HAP-1 (cell line): ENCODE measurements around the gene GOLGA8S.
"Not testable (repeated sequence)": the region's sequence is repeated elsewhere in the genome, so short reads cannot be mapped to it uniquely, and the experiment has no call there.

Experiments used
- DNase-seq, 2 experiments: peaks; one replicate each; pipeline ENCODE4 v3.0.0-alpha.2; 2016 to 2020; ENCODE audit warnings: low spot score in 2 of 2
- H3K27me3 ChIP-seq: fragments of 250-450 bp; sonication (Bioruptor Pico); 2 replicates; pipeline ENCODE4 v1.5.1; 2020; ENCODE audit warnings: low read depth, mild to moderate bottlenecking, moderate library complexity
- H3K36me3 ChIP-seq: fragments of 250-450 bp; sonication (Bioruptor Pico); replicated peaks from 2 replicates; pipeline ENCODE4 v1.5.1; 2020; ENCODE audit warnings: mild to moderate bottlenecking
- H3K4me1 ChIP-seq: fragments of 250-450 bp; sonication (Bioruptor Pico); 2 replicates; pipeline ENCODE4 v1.5.1; 2020; ENCODE audit warnings: mild to moderate bottlenecking
- H3K4me3 ChIP-seq: fragments of 250-450 bp; sonication (Bioruptor Pico); 2 replicates; pipeline ENCODE4 v1.5.1; 2020; ENCODE audit warnings: mild to moderate bottlenecking, moderate library complexity
- H3K9me3 ChIP-seq: fragments of 250-450 bp; sonication (Bioruptor Pico); 2 replicates; pipeline ENCODE4 v1.5.1; 2020; ENCODE audit warnings: mild to moderate bottlenecking, moderate library complexity
- in situ Hi-C: fragments of 300-500 bp; cut with MboI; formaldehyde crosslinking; loops from 3 replicates; pipeline ENCODE4 v1.14.3; 2020; ENCODE audit warnings: low sequenced_read_pairs, inconsistent platforms, mixed read lengths

Gene GOLGA8S

DNA sequence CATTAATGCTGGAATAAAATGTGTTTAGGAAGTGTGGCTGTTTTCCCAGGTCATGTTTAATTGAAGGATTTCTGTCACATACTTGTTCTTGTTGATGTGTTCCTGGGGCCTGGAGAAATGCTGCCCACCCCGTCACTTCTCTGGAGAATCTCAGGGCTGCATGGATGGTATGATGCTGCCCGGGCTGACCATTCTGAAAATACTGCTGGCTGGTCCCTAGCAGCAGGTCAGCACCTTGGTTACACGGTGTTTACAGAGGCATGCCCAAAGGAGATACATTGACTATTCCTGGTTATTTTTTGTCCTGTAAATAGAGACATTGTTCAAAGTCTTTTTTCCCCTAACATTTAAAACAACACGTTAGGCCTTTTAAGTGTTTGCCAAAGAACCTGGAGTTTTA lies 26.2 kb downstream of the GOLGA8S start:
- in situ Hi-C loops, H3K27me3 ChIP-seq, H3K4me3 ChIP-seq: not testable (repeated sequence)

GRCh38 chr15:23381192-23381591 lies 26.6 kb downstream of the GOLGA8S start:
- DNase-seq, H3K4me1 ChIP-seq, in situ Hi-C loops, H3K27me3 ChIP-seq, H3K36me3 ChIP-seq, H3K4me3 ChIP-seq, H3K9me3 ChIP-seq: not testable (repeated sequence)

More for the DNA sequence above, 26.2 kb downstream of the GOLGA8S start:
- not testable (repeated sequence) for H3K4me1 ChIP-seq, H3K36me3 ChIP-seq, H3K9me3 ChIP-seq, DNase-seq

DNA sequence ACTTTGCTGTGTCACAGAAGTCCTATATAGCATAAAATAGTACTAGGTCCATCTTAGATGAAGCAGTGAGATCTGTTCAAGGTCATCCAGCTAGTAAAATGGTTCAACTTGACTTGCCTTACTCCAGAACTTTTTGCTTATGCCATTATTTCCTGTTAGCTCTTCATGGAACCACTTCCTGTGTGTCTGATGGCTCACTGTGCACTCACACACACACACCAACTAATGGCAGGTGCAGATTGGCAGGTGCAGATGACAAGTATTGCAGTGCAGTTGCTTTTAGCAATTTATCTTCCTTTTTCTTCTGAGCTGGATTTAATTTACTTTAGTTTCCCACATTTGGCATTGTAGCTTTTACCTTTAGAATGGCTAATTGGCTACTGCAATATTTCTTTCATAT lies 29.8 kb downstream of the GOLGA8S start:
- in situ Hi-C loops, result no loop called here

GRCh38 chr15:23385886-23386430 lies 31.4 kb downstream of the GOLGA8S start:
- no peaks in the 10 kb centered on the region for H3K27me3 ChIP-seq
- no peaks in the 10 kb centered on the region for H3K36me3 ChIP-seq
- H3K4me3 ChIP-seq, result no peak overlapping the region
- no peak for DNase-seq
- in situ Hi-C loops, result no loop called here
- H3K4me1 ChIP-seq, result no peaks in the 10 kb centered on the region
- H3K9me3 ChIP-seq, result no peaks in the 10 kb centered on the region

More for the DNA sequence above, 29.8 kb downstream of the GOLGA8S start:
- no peaks in the 10 kb centered on the region for H3K36me3 ChIP-seq
- H3K9me3 ChIP-seq, result no peaks in the 10 kb centered on the region
- no peak for DNase-seq
- no peaks in the 10 kb centered on the region for H3K4me1 ChIP-seq
- H3K27me3 ChIP-seq, result no peaks in the 10 kb centered on the region
- no peak overlapping the region for H3K4me3 ChIP-seq

DNA sequence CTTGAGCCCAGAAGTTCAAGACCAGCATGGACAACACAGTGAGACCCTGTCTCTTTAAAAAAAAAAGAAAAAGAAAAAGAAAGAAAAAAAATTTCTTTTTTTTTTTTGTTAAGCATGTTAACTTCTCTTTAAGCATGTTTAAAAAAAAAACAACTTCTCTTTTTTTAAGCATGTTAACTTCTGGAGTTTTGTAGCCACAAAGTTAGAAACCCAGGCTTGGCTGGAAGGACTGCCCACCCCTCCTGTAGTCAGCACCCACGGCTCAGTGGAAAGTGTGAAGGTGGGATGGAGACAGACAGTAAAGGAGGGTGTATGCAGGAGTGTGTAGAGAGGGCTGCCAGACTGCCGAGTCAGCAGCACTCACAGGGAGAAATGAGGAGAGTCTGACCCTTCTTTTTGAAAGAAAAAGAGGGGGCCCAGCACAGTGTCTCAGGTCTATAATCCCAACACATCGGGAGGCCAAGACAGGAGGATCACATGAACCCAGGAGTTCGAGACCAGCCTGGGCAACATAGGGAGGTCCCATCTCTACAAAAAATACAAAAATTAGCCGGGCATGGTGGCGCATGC lies 33.2 kb downstream of the GOLGA8S start:
- no peak for DNase-seq
- Histone ChIP-seq H3K4me3 (no peak overlapping the region), H3K36me3 (no peaks in the 10 kb centered on the region), H3K4me1 (no peaks in the 10 kb centered on the region), H3K9me3 (no peaks in the 10 kb centered on the region), H3K27me3 (no peaks in the 10 kb centered on the region)
- in situ Hi-C loops, result no loop called here

- Histone ChIP-seq H3K36me3 (no peaks in the 10 kb centered on the region), H3K4me1 (no peaks in the 10 kb centered on the region), H3K27me3 (no peaks in the 10 kb centered on the region), H3K4me3 (no peak overlapping the region), H3K9me3 (no peaks in the 10 kb centered on the region)
- in situ Hi-C loops, result no loop called here
- DNase-seq, result no peak
These were observed 40.6 kb downstream of the GOLGA8S start for GRCh38 chr15:23395030-23395692.

DNA sequence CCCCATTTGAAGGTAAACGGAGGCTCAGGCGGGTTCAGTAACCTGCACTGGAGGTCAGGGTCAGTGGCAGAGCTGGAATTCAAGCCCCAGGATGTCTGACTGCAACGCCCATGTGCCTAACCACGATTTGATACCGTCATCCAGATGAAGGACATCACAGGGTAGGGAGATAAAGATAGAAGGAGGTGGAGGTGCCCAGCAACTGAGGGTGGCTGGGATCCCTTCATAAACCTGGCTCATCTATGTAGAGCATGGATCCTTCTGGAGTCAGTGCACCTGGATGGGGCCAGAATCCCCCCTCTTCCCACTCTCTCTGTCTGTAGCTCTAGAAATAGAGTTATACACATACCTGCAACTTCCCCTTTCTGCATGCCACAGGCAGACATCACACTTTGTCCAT lies 41.3 kb downstream of the GOLGA8S start:
- H3K9me3 ChIP-seq, result no peaks in the 10 kb centered on the region
- H3K4me3 ChIP-seq, result no peak overlapping the region
- H3K4me1 ChIP-seq, result no peaks in the 10 kb centered on the region
- no peaks in the 10 kb centered on the region for H3K27me3 ChIP-seq
- DNase-seq, result no peak
- no peaks in the 10 kb centered on the region for H3K36me3 ChIP-seq
- in situ Hi-C loops, result no loop called here

DNA sequence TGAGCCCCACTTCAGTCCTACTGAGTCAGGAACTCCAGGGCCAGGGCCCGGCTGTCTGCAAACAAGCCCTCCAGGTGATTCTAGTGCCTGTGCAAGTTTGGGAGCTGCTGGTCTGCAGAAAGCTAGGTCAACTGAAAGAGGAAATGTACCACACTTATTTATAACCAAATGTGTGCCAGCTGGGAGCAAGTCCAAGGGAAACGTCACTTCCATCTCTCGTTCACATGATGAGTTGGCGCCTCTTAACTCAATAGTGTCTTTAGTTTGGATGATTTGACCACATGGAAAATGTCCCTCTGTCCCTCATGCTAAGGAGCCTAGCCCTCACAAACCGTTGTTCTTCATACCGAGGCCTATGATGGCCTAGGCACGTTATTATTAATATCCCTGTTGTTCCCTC lies 43.2 kb downstream of the GOLGA8S start:
- no peaks in the 10 kb centered on the region for H3K9me3 ChIP-seq

GRCh38 chr15:23398357-23398756 lies 43.8 kb downstream of the GOLGA8S start:
- H3K4me1 ChIP-seq, H3K9me3 ChIP-seq, H3K4me3 ChIP-seq, in situ Hi-C loops, DNase-seq, H3K36me3 ChIP-seq, H3K27me3 ChIP-seq: not testable (repeated sequence)

More for the DNA sequence above, 43.2 kb downstream of the GOLGA8S start:
- Histone ChIP-seq H3K36me3 (no peaks in the 10 kb centered on the region), H3K27me3 (no peaks in the 10 kb centered on the region), H3K4me3 (no peak overlapping the region), H3K4me1 (no peaks in the 10 kb centered on the region)
- DNase-seq, result no peak
- in situ Hi-C loops, result no loop called here

DNA sequence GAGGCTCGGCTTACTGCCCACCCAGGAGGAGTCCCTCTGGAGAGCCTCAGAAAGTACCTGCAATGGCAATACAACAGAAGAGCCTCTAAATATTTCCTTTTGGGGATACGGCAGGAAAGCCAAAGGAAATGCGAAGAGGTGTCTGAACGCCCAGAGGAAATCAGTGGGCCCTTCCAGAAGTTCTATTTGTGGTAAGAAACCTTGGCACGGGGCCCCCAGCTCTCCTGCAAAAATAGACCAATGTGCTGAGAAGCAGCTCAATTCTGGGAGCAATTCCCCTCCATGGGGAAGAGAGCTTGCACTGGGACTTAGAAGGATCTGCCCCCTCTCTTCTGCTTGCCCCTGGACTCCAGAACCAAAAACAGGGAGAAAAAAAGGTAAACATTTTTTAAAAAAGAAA lies 44.7 kb downstream of the GOLGA8S start:
- in situ Hi-C loops, result not testable (repeated sequence)

GRCh38 chr15:23401627-23402026 lies 47.1 kb downstream of the GOLGA8S start:
- no peaks in the 10 kb centered on the region for H3K4me1 ChIP-seq
- no peak for DNase-seq
- in situ Hi-C loops, result no loop called here
- no peaks in the 10 kb centered on the region for H3K9me3 ChIP-seq
- H3K4me3 ChIP-seq, result no peak overlapping the region
- no peaks in the 10 kb centered on the region for H3K36me3 ChIP-seq
- no peaks in the 10 kb centered on the region for H3K27me3 ChIP-seq

More for the DNA sequence above, 44.7 kb downstream of the GOLGA8S start:
- H3K9me3 ChIP-seq, H3K4me1 ChIP-seq, H3K27me3 ChIP-seq, DNase-seq, H3K36me3 ChIP-seq, H3K4me3 ChIP-seq: not testable (repeated sequence)

DNA sequence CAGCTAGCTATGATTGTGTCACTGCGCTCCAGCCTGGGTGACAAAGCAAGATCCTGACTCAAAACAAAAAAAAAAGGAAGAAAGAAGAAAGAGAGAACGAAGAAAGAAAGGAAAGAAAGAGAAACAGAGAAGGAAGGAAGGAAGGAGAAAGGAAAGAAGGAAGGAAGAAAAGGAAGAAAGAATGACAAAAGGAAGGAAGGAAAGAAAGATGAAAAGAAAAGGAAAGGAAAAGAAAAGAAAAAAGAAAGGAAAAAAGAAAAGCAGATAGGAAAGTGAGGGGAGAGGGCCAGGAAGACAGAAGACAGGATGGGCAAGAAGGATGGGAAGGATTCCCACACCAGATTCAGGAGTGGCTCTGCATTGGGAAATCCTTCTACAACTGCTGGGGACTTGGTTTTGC lies 47.6 kb downstream of the GOLGA8S start:
- DNase-seq, result no peak
- Histone ChIP-seq H3K4me1 (no peaks in the 10 kb centered on the region), H3K4me3 (no peak overlapping the region), H3K27me3 (no peaks in the 10 kb centered on the region), H3K9me3 (no peaks in the 10 kb centered on the region), H3K36me3 (no peaks in the 10 kb centered on the region)
- in situ Hi-C loops, result no loop called here

- H3K27me3 ChIP-seq, result no peaks in the 10 kb centered on the region
- H3K4me1 ChIP-seq, result no peaks in the 10 kb centered on the region
- DNase-seq, result no peak
- in situ Hi-C loops, result no loop called here
- no peaks in the 10 kb centered on the region for H3K9me3 ChIP-seq
- no peaks in the 10 kb centered on the region for H3K36me3 ChIP-seq
- no peak overlapping the region for H3K4me3 ChIP-seq
These were observed 48.0 kb downstream of the GOLGA8S start for GRCh38 chr15:23402544-23402943.

GRCh38 chr15:23403550-23403949 lies 49.0 kb downstream of the GOLGA8S start:
- no peaks in the 10 kb centered on the region for H3K36me3 ChIP-seq
- in situ Hi-C loops, result no loop called here
- DNase-seq, result no peak
- no peaks in the 10 kb centered on the region for H3K27me3 ChIP-seq
- H3K4me1 ChIP-seq, result no peaks in the 10 kb centered on the region
- no peaks in the 10 kb centered on the region for H3K9me3 ChIP-seq
- H3K4me3 ChIP-seq, result no peak overlapping the region
